ENCODE results near the gene CLDND2. TPM values are rescaled to one million over a fixed set of nuclear protein-coding genes. Genes with fewer than 3 reads are reported as not detected.

The CLDND2 gene
- total RNA-seq, 1 donor from 2014 or later = 1.7 TPM

DNA sequence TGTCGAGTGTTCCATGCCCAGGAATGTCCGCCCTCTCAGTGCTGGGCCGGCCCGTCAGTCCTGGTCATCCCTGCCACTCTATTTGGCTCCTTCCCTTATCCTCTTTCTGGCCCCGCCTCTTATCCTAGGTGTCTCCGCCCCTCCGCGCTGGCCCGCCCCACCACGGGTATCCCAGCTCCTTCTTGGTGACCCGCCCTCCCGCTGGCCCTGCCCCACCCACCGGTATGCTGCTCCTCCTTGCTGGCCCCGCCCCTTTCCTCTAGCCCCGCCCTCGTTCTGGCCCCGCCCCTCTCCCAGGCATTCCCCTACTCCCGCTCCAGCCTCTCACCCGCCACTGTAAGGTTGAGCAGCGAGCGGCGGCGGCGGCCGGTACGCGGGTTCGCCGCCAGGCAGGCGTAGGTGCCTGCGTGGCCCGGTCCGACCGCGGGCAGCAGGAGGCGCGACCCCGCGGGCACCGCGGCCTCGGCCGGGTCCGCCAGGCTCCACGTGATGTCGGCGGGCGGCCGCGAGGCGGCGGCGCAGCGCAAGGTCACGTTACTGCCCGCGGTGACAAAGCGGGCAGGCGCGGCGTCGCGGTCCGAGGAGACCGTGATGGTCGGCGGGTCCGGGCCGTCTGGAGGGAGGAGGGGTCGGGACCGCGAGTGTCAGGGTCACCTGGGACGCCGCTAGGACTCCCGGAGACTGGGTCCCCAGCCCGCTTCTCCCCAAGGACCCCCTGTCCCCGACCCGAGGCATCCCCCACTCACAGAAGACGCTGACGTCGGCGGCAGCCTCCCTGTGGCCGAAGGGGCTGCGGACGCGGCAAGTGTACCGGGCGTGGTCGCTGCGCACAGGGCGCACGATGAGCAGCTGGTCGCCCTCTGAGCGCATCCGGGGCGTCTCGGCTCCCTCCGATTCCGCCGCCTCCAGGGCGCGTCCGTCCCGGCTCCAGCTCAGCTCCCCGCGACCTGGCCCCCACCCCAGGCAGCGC lies 28.8 kb downstream of the CLDND2 start:
- peak; percentile 99 for DNase-seq (ENCODE audit: missing footprints)
- intact Hi-C loops (cut with DNase I) = loop anchor here (1.0 to 2.0 kb wide), 4 partner anchors 27 to 317 kb away; no protein-coding TSS in a partner anchor
- peak; percentile 97 for ATAC-seq

GRCh38 chr19:51339313-51339686 lies 29.5 kb downstream of the CLDND2 start:
- DNase-seq (ENCODE audit: missing footprints) (no peak), ATAC-seq (no peak)
- intact Hi-C loops (cut with DNase I) = loop anchor here (1.0 to 2.0 kb wide), 4 partner anchors 28 to 318 kb away; no protein-coding TSS in a partner anchor

- DNase-seq (ENCODE audit: missing footprints) = peak; percentile 91
- intact Hi-C loops (cut with DNase I) = loop anchor here (1.0 to 2.0 kb wide), 4 partner anchors 29 to 318 kb away; no protein-coding TSS in a partner anchor
- peak; percentile 72 for ATAC-seq
These were observed 30.1 kb downstream of the CLDND2 start for GRCh38 chr19:51338563-51339312.

DNA sequence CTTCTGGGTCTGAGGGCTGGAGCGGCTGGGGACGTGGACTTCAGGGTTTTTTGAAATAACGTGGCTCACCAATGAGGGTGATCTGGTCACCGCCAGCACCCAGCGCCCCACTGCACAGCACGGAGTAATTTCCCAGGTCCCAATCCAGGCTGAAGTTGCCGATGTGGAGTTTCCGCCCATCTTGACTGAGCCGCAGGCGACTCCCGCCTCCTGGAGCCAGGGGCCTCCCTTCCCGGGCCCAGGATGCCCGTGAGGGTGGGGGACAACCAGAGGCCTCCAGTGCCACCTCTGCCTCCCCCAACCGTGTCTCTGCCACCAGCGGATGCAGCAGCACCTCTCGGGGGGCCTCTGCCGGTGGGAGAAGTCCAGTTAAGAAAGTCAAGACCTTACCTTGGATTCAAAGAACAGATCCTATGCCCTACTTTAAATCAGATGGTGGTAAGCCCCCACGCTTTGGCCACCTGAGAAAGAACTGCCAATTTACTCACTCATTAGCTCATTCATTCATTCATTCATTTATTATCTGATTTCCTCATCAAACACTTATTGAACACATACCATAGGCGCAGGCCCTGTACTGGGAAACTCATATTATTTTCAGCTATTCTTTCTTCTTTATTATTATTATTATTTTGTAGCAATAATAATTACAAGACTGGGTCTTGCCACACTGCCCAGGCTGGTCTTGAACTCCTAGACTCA lies 30.8 kb downstream of the CLDND2 start:
- ATAC-seq (no peak), DNase-seq (ENCODE audit: missing footprints) (no peak)
- intact Hi-C loops (cut with DNase I) = loop anchor here (2.0 kb wide), 3 partner anchors 57 to 319 kb away; no protein-coding TSS in a partner anchor

- intact Hi-C loops (cut with DNase I) = no loop called here
- no peak for DNase-seq (ENCODE audit: missing footprints)
- no peak for ATAC-seq
These were observed 31.5 kb downstream of the CLDND2 start for GRCh38 chr19:51337141-51337860.

GRCh38 chr19:51333836-51334460 lies 34.9 kb downstream of the CLDND2 start:
- DNase-seq (ENCODE audit: missing footprints) = no peak
- intact Hi-C loops (cut with DNase I) = no loop called here
- ATAC-seq = no peak

GRCh38 chr19:51331716-51332115 lies 37.1 kb downstream of the CLDND2 start:
- intact Hi-C loops (cut with DNase I) = no loop called here
- ATAC-seq (no peak), DNase-seq (ENCODE audit: missing footprints) (no peak)

DNA sequence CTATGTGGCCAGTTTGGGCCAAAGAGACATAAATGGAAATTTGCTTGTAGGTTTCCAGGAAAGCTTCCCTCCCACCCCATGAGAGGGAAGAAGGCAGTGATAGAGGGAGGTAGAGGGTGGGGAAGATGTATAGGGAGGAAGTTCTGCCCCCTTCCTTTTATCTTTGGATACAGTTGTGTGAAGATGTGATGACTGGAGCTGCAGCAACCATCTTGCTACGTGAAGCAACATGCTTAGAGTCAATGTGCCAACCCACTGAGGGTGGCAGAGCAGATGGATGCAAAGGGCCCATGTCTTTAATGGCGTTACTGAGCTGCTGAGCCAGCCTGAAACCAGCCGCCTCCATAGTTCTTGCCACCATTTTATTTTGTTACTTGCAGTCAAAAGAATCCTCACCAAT lies 37.6 kb downstream of the CLDND2 start:
- intact Hi-C loops (cut with DNase I) = no loop called here
- ATAC-seq (no peak), DNase-seq (ENCODE audit: missing footprints) (no peak)

- ATAC-seq = no peak
- no peak for DNase-seq (ENCODE audit: missing footprints)
- intact Hi-C loops (cut with DNase I) = no loop called here
These were observed 38.4 kb downstream of the CLDND2 start for GRCh38 chr19:51330366-51330765.

GRCh38 chr19:51329411-51329810 lies 39.4 kb downstream of the CLDND2 start:
- intact Hi-C loops (cut with DNase I) = no loop called here
- ATAC-seq = no peak
- no peak for DNase-seq (ENCODE audit: missing footprints)

DNA sequence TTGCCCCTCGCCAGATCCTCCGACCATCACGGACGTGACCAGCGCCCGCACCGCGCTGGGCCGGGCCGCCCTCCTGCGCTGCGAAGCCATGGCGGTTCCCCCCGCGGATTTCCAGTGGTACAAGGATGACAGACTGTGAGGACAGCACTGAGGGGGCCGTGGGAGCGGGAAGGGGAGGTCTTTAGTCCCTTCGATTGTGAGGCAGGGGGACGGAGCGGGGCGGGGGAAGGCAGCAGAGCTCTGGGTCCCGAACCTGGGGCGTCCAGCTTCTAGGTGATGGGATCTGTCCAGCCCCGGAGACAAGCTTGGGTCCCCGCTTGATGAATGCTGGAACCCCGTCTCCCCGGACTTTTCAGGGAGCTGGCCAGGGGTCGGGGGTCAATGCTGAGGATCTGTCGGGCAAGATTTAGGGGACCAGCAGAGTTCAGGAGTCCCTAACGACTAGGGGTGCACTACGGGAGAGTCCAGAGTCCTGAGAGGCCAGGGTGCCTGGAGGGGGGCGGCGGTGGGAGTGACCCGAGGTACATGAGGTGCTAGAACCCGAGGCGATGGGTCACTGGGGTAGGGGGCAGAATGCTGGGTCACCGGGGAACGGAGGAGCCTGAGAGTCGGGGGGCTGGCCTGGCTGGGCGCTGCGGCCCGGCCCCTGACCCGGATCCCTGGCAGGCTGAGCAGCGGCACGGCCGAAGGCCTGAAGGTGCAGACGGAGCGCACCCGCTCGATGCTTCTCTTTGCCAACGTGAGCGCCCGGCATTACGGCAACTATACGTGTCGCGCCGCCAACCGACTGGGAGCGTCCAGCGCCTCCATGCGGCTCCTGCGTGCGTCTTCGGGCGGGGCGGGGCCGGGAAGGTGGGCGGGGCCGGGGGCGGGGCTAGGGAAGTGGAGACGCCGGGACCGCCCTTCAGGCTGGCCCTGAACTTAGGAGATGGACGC lies 41.5 kb downstream of the CLDND2 start:
- DNase-seq (ENCODE audit: missing footprints) (peak; percentile 80), ATAC-seq (no peak)
- intact Hi-C loops (cut with DNase I) = no loop called here

DNA sequence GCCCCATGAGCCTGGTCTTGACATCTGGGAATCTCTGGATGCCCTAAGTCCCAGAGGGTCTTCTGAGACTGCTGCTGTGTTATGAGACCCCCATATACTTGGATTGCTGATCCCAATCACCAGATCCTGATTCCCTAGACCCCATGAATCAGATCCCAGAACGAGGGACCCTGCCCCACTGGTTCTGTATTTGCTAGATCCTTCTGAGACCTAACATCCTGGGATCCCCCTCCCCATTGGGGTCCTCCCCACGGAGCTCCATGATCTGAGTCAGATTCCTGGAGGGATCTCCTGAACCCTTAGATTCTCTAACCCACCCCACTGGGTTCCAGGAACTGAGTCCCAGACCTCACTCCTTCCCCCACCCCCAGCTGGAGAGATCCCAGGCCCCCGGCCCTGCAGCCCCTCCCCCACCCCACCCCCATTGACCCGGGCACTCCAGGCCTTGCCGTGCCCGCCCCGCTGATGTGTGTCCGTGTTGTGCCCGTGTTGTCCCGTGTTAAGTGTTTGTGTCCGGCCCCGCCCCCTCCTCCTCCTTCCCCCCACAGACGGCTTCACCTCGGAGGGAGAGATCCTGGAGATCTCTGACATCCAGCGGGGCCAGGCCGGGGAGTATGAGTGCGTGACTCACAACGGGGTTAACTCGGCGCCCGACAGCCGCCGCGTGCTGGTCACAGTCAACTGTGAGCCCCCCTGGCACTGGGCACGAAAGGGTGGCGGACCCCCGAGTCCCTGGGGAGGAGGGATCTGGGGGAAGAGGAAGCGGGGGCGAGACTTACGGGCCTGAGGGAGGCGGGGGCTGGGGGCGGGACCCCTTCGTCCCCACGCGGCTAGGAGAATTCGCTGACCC lies 42.4 kb downstream of the CLDND2 start:
- intact Hi-C loops (cut with DNase I) = no loop called here
- DNase-seq (ENCODE audit: missing footprints) (no peak), ATAC-seq (no peak)

- no peak for ATAC-seq
- intact Hi-C loops (cut with DNase I) = no loop called here
These were observed 43.4 kb downstream of the CLDND2 start for GRCh38 chr19:51325161-51325976.

DNA sequence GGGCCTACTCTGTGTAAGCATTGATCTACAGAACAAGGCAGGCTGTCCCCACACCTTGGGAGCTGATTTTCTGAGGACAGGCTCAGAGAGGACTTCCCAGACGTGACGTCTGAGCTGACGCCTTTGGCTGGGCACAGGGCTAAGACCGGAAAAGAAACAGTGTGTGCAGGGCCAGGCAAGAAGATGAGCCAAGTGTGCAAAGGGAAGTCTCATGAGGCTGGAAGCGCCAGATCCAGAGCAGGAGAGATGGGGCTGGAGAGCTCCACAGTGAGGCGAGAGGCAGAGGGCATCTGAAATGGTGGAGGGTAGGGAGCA lies 44.7 kb downstream of the CLDND2 start:
- intact Hi-C loops (cut with DNase I) = no loop called here
- DNase-seq (ENCODE audit: missing footprints) (no peak), ATAC-seq (no peak)

More at GRCh38 chr19:51325161-51325976, 43.4 kb downstream of the CLDND2 start:
- DNase-seq (ENCODE audit: missing footprints) = no peak

- ATAC-seq (no peak), DNase-seq (ENCODE audit: missing footprints) (no peak)
- intact Hi-C loops (cut with DNase I) = no loop called here
These were observed 45.2 kb downstream of the CLDND2 start for GRCh38 chr19:51323481-51324166.
